Neuron (in vitro differentiated cells): ENCODE data around the gene FHL5.
A peak's percentile ranks its signal among the peaks of the same experiment; 100 is the strongest.
"Not testable (repeated sequence)": the region's sequence is repeated elsewhere in the genome, so short reads cannot be mapped to it uniquely, and the experiment has no call there.

Source experiments
- H2AFZ ChIP-seq: one replicate; pipeline ENCODE4 v1.6.1; 2013; ENCODE audit warnings: low read depth, mild to moderate bottlenecking, inconsistent platforms, low read length, moderate library complexity
- H3K27me3 ChIP-seq: one replicate; pipeline ENCODE4 v1.6.1; 2013; ENCODE audit warnings: low read length; ENCODE audit not compliant: insufficient read depth
- H3K36me3 ChIP-seq: one replicate; pipeline ENCODE4 v1.6.1; 2013; ENCODE audit warnings: low read length; ENCODE audit not compliant: insufficient read depth
- H3K4me1 ChIP-seq: one replicate; pipeline ENCODE4 v1.6.1; 2013; ENCODE audit warnings: low read length; ENCODE audit not compliant: insufficient read depth
- H3K4me3 ChIP-seq: 2 replicates; pipeline ENCODE4 v1.5.1; 2013; ENCODE audit warnings: mild to moderate bottlenecking, low read length, moderate library complexity
- H3K9me3 ChIP-seq: one replicate; pipeline ENCODE4 v1.6.1; 2013; ENCODE audit warnings: low read length

Gene FHL5

GRCh38 chr6:96562886-96563285 is at the start of gene FHL5:
TSS of gene FHL5 (plus strand) at chr6:96563128. CDS start at chr6:96603614, 40,486 bp downstream.
- no peaks in the 10 kb centered on the region for H3K9me3 ChIP-seq
- no peak within 1 kb of the TSS for H3K4me3 ChIP-seq
- H3K36me3 ChIP-seq: no peaks in the 10 kb centered on the region
- H3K27me3 ChIP-seq: no peaks in the 10 kb centered on the region
- H2AFZ ChIP-seq: no peak within 1 kb of the TSS
- no peaks in the 10 kb centered on the region for H3K4me1 ChIP-seq

GRCh38 chr6:96520171-96521115 is 42.5 kb upstream of the FHL5 start:
- H3K4me3 ChIP-seq: peak overlapping the region; percentile 90
- H3K9me3 ChIP-seq: no peaks in the 10 kb centered on the region
- H3K4me1 ChIP-seq: peaks cover 20% of the 10 kb centered on the region
- H2AFZ ChIP-seq: peak overlapping the region; percentile 92
- H3K27me3 ChIP-seq: no peaks in the 10 kb centered on the region
- H3K36me3 ChIP-seq: peaks cover 8% of the 10 kb centered on the region

GRCh38 chr6:96521306-96521643 is 41.7 kb upstream of the FHL5 start:
- Histone ChIP-seq H3K4me1 (peaks cover 20% of the 10 kb centered on the region), H3K9me3 (no peaks in the 10 kb centered on the region)

GRCh38 chr6:96521644-96522464 is 41.1 kb upstream of the FHL5 start, which contains the start of gene UFL1:
TSS of gene UFL1 (plus strand) at chr6:96521806. CDS start at chr6:96521874, 68 bp downstream.
- Histone ChIP-seq H3K4me3 (peak within 1 kb of the TSS; percentile 90), H3K9me3 (no peaks in the 10 kb centered on the region), H3K36me3 (peaks cover 20% of the 10 kb centered on the region)

More at GRCh38 chr6:96521306-96521643, 41.7 kb upstream of the FHL5 start:
- H3K36me3 ChIP-seq: peaks cover 14% of the 10 kb centered on the region
- H2AFZ ChIP-seq: peak overlapping the region; percentile 92
- H3K27me3 ChIP-seq: no peaks in the 10 kb centered on the region
- peak overlapping the region; percentile 90 for H3K4me3 ChIP-seq

GRCh38 chr6:96522465-96523009 is 40.4 kb upstream of the FHL5 start:
- Histone ChIP-seq H3K27me3 (no peaks in the 10 kb centered on the region), H2AFZ (peak overlapping the region; percentile 92), H3K9me3 (no peaks in the 10 kb centered on the region), H3K4me3 (peak overlapping the region; percentile 90), H3K4me1 (peaks cover 20% of the 10 kb centered on the region), H3K36me3 (peaks cover 27% of the 10 kb centered on the region)

More at GRCh38 chr6:96521644-96522464, 41.1 kb upstream of the FHL5 start, which contains the start of gene UFL1:
- Histone ChIP-seq H3K27me3 (no peaks in the 10 kb centered on the region), H3K4me1 (peaks cover 20% of the 10 kb centered on the region), H2AFZ (peak within 1 kb of the TSS; percentile 92)

- peaks cover 79% of the 10 kb centered on the region for H3K36me3 ChIP-seq
- peaks cover 8% of the 10 kb centered on the region for H3K9me3 ChIP-seq
- no peaks in the 10 kb centered on the region for H3K27me3 ChIP-seq
- no peak overlapping the region for H2AFZ ChIP-seq
- H3K4me3 ChIP-seq: no peak overlapping the region
- peaks cover 4% of the 10 kb centered on the region for H3K4me1 ChIP-seq
Observed at GRCh38 chr6:96528193-96528592, 34.7 kb upstream of the FHL5 start.

GRCh38 chr6:96532399-96532798 is 30.5 kb upstream of the FHL5 start:
- Histone ChIP-seq H2AFZ (no peak overlapping the region), H3K9me3 (peaks cover 8% of the 10 kb centered on the region), H3K4me3 (no peak overlapping the region), H3K36me3 (peaks cover 74% of the 10 kb centered on the region), H3K4me1 (no peaks in the 10 kb centered on the region), H3K27me3 (no peaks in the 10 kb centered on the region)

- Histone ChIP-seq H3K4me1 (no peaks in the 10 kb centered on the region), H3K36me3 (peaks cover 60% of the 10 kb centered on the region), H2AFZ (no peak overlapping the region), H3K4me3 (no peak overlapping the region), H3K9me3 (no peaks in the 10 kb centered on the region), H3K27me3 (no peaks in the 10 kb centered on the region)
Observed at GRCh38 chr6:96537726-96538125, 25.2 kb upstream of the FHL5 start.

- peaks cover 75% of the 10 kb centered on the region for H3K36me3 ChIP-seq
- no peak overlapping the region for H2AFZ ChIP-seq
- no peak overlapping the region for H3K4me3 ChIP-seq
- H3K27me3 ChIP-seq: no peaks in the 10 kb centered on the region
- no peaks in the 10 kb centered on the region for H3K4me1 ChIP-seq
- no peaks in the 10 kb centered on the region for H3K9me3 ChIP-seq
Observed at GRCh38 chr6:96542702-96543101, 20.2 kb upstream of the FHL5 start.

- no peak overlapping the region for H3K4me3 ChIP-seq
- peaks cover 68% of the 10 kb centered on the region for H3K36me3 ChIP-seq
- H3K9me3 ChIP-seq: no peaks in the 10 kb centered on the region
- H3K27me3 ChIP-seq: no peaks in the 10 kb centered on the region
- H3K4me1 ChIP-seq: no peaks in the 10 kb centered on the region
- H2AFZ ChIP-seq: no peak overlapping the region
Observed at GRCh38 chr6:96545882-96546281, 17.0 kb upstream of the FHL5 start.

- Histone ChIP-seq H3K9me3 (no peaks in the 10 kb centered on the region), H3K4me1 (no peaks in the 10 kb centered on the region), H3K27me3 (no peaks in the 10 kb centered on the region), H2AFZ (no peak overlapping the region), H3K4me3 (no peak overlapping the region), H3K36me3 (peaks cover 83% of the 10 kb centered on the region)
Observed at GRCh38 chr6:96547654-96548053, 15.3 kb upstream of the FHL5 start.

GRCh38 chr6:96554558-96554957 is 8.4 kb upstream of the FHL5 start:
- Histone ChIP-seq H2AFZ (no peak overlapping the region), H3K36me3 (peaks cover 57% of the 10 kb centered on the region), H3K4me3 (no peak overlapping the region), H3K4me1 (no peaks in the 10 kb centered on the region), H3K9me3 (no peaks in the 10 kb centered on the region), H3K27me3 (no peaks in the 10 kb centered on the region)

GRCh38 chr6:96559740-96560139 is 3.2 kb upstream of the FHL5 start:
- H3K9me3 ChIP-seq, H3K4me3 ChIP-seq, H2AFZ ChIP-seq, H3K4me1 ChIP-seq, H3K27me3 ChIP-seq: not testable (repeated sequence)
- peaks cover 11% of the 10 kb centered on the region for H3K36me3 ChIP-seq
